ENCODE measurements around the gene CROCC2. TPM values are rescaled to one million over a fixed set of nuclear protein-coding genes. Genes with fewer than 3 reads are reported as not detected.

The CROCC2 gene
- total RNA-seq, 1 experiment from 2014 or later: 0.38 TPM

- Histone ChIP-seq H3K36me3 (replicated peaks; ENCODE audit: control insufficient read depth, insufficient read depth, low read length) (no peaks in the 10 kb centered on the region), H3K27me3 (ENCODE audit: control insufficient read depth, insufficient read depth, low read length) (no peaks in the 10 kb centered on the region; the same call in 1 of the 2 replicates), H3K4me3 (ENCODE audit: insufficient read depth, low read depth, low read length) (no peak overlapping the region)
- no peak for DNase-seq
These were observed 1.6 kb upstream of the CROCC2 start for GRCh38 chr2:240904216-240905175.

- Histone ChIP-seq H3K36me3 (replicated peaks; ENCODE audit: control insufficient read depth, insufficient read depth, low read length) (no peaks in the 10 kb centered on the region), H3K27me3 (ENCODE audit: control insufficient read depth, insufficient read depth, low read length) (no peaks in the 10 kb centered on the region; the same call in 1 of the 2 replicates), H3K4me3 (ENCODE audit: insufficient read depth, low read depth, low read length) (no peak overlapping the region)
- no peak for DNase-seq
These were observed 857 bp upstream of the CROCC2 start for GRCh38 chr2:240905176-240905781.

- no peaks in the 10 kb centered on the region for H3K36me3 ChIP-seq (replicated peaks; ENCODE audit: control insufficient read depth, insufficient read depth, low read length)
- no peak for DNase-seq
- H3K27me3 ChIP-seq (ENCODE audit: control insufficient read depth, insufficient read depth, low read length): no peaks in the 10 kb centered on the region; the same call in 1 of the 2 replicates
- H3K4me3 ChIP-seq (ENCODE audit: insufficient read depth, low read depth, low read length): no peak overlapping the region
These were observed 915 bp downstream of the CROCC2 start for GRCh38 chr2:240906911-240907590.

GRCh38 chr2:240909216-240909974 is 3.3 kb downstream of the CROCC2 start:
- Histone ChIP-seq H3K4me3 (ENCODE audit: insufficient read depth, low read depth, low read length) (no peak overlapping the region), H3K36me3 (replicated peaks; ENCODE audit: control insufficient read depth, insufficient read depth, low read length) (no peaks in the 10 kb centered on the region), H3K27me3 (ENCODE audit: control insufficient read depth, insufficient read depth, low read length) (no peaks in the 10 kb centered on the region; the same call in 1 of the 2 replicates)
- no peak for DNase-seq

- Histone ChIP-seq H3K36me3 (replicated peaks; ENCODE audit: control insufficient read depth, insufficient read depth, low read length) (no peaks in the 10 kb centered on the region), H3K27me3 (ENCODE audit: control insufficient read depth, insufficient read depth, low read length) (peaks cover 8% of the 10 kb centered on the region), H3K4me3 (ENCODE audit: insufficient read depth, low read depth, low read length) (no peak overlapping the region)
- DNase-seq: no peak
These were observed 5.6 kb downstream of the CROCC2 start for GRCh38 chr2:240911641-240912265.

GRCh38 chr2:240912878-240913809 is 7.0 kb downstream of the CROCC2 start:
- Histone ChIP-seq H3K4me3 (ENCODE audit: insufficient read depth, low read depth, low read length) (no peak overlapping the region), H3K27me3 (ENCODE audit: control insufficient read depth, insufficient read depth, low read length) (peaks cover 8% of the 10 kb centered on the region), H3K36me3 (replicated peaks; ENCODE audit: control insufficient read depth, insufficient read depth, low read length) (no peaks in the 10 kb centered on the region)
- DNase-seq: no peak

GRCh38 chr2:240913810-240914644 is 7.9 kb downstream of the CROCC2 start:
- DNase-seq: peak; percentile 99
- peaks cover 8% of the 10 kb centered on the region for H3K27me3 ChIP-seq (ENCODE audit: control insufficient read depth, insufficient read depth, low read length)
- no peak overlapping the region for H3K4me3 ChIP-seq (ENCODE audit: insufficient read depth, low read depth, low read length)
- no peaks in the 10 kb centered on the region for H3K36me3 ChIP-seq (replicated peaks; ENCODE audit: control insufficient read depth, insufficient read depth, low read length)

GRCh38 chr2:240914645-240915525 is 8.7 kb downstream of the CROCC2 start:
- Histone ChIP-seq H3K36me3 (replicated peaks; ENCODE audit: control insufficient read depth, insufficient read depth, low read length) (no peaks in the 10 kb centered on the region), H3K4me3 (ENCODE audit: insufficient read depth, low read depth, low read length) (no peak overlapping the region), H3K27me3 (ENCODE audit: control insufficient read depth, insufficient read depth, low read length) (peaks cover 8% of the 10 kb centered on the region)
- peak; percentile 71 for DNase-seq

- DNase-seq: peak; percentile 88
- Histone ChIP-seq H3K27me3 (ENCODE audit: control insufficient read depth, insufficient read depth, low read length) (peaks cover 8% of the 10 kb centered on the region), H3K4me3 (ENCODE audit: insufficient read depth, low read depth, low read length) (peak overlapping the region; percentile 38), H3K36me3 (replicated peaks; ENCODE audit: control insufficient read depth, insufficient read depth, low read length) (no peaks in the 10 kb centered on the region)
These were observed 9.6 kb downstream of the CROCC2 start for GRCh38 chr2:240915526-240916341.

- H3K36me3 ChIP-seq (replicated peaks; ENCODE audit: control insufficient read depth, insufficient read depth, low read length): no peaks in the 10 kb centered on the region
- peaks cover 8% of the 10 kb centered on the region for H3K27me3 ChIP-seq (ENCODE audit: control insufficient read depth, insufficient read depth, low read length)
- peak overlapping the region; percentile 31 for H3K4me3 ChIP-seq (ENCODE audit: insufficient read depth, low read depth, low read length)
- DNase-seq: peak; percentile 94
These were observed 10.5 kb downstream of the CROCC2 start for GRCh38 chr2:240916571-240917008.
